Measurements from ENCODE around the gene SETD2. TPM values are rescaled to one million over a fixed set of nuclear protein-coding genes. Genes with fewer than 3 reads are reported as not detected.
"Not testable (repeated sequence)": the region's sequence is repeated elsewhere in the genome, so short reads cannot be mapped to it uniquely, and the experiment has no call there.

Gene SETD2
- total and polyA plus RNA-seq, 2 experiments from 2014 or later = 11.9 to 37.8 TPM

DNA sequence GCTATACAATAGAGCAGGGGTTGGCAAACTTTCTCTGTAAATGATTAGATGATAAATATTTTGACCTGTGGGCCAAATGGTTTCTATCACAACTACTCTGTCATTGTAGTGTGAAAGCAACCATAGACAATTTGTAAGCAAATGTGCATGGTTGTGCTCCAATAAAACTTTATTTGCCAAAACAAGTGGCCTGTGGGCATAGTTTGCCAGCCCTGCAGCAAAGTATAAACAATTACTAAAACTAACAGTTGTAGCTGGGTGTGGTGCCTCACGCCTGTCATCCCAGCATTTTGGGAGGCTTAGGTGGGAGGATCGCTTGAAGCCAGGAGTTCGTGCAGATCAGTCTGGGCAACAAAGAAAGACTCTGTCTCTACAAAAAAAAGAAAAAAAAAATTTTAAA lies 122.8 kb downstream of the SETD2 start:
- H3K36me3 ChIP-seq (replicated peaks; ENCODE audit: insufficient read depth, low read depth) = no peaks in the 10 kb centered on the region

DNA sequence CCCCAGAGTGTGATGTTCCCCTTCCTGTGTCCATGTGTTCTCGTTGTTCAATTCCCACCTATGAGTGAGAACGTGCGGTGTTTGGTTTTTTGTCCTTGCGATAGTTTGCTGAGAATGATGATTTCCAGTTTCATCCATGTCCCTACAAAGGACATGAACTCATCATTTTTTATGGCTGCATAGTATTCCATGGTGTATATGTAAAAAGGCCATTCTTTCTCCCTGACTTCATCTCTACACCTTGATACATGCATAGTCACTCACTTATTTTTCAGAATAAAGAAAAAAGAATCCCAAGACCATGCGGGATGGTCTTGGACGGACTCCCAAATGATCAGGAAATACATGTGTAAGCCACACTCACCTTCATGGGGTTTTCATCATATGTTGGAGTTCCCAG lies 126.6 kb downstream of the SETD2 start:
- 100% methylated on average over 3 of the region's 6 CpGs for whole genome bisulfite sequencing (ENCODE audit: low lambda C conversion rate, missing lambda C conversion rate)

More for the DNA sequence above, 122.8 kb downstream of the SETD2 start:
- Histone ChIP-seq H3K4me2 (no peak overlapping the region), H3K4me1 (ENCODE audit: insufficient read depth) (peaks cover 4% of the 10 kb centered on the region), H3K27me3 (no peaks in the 10 kb centered on the region), H4K20me1 (ENCODE audit: insufficient read depth, poor library complexity, severe bottlenecking) (peaks cover 7% of the 10 kb centered on the region), H3K4me3 (no peak overlapping the region), H2AFZ (no peak overlapping the region), H3K9me3 (ENCODE audit: low read depth) (no peaks in the 10 kb centered on the region), H3K9me2 (replicated peaks; ENCODE audit: insufficient read depth) (no peaks in the 10 kb centered on the region), H3K79me2 (peaks cover 16% of the 10 kb centered on the region), H3K27ac (no peak overlapping the region)
- DNase-seq (ENCODE audit: low spot score) = no peak
- TF ChIP-seq EZH2phosphoT487 (IDR thresholded peaks at IDR 0.05; ENCODE audit: low read depth, severe bottlenecking, unreplicated experiment) (no peak), EZH2 (IDR thresholded peaks at IDR 0.05; ENCODE audit: borderline replicate concordance) (no peak)
- TF ChIP-seq, protein P1, sequence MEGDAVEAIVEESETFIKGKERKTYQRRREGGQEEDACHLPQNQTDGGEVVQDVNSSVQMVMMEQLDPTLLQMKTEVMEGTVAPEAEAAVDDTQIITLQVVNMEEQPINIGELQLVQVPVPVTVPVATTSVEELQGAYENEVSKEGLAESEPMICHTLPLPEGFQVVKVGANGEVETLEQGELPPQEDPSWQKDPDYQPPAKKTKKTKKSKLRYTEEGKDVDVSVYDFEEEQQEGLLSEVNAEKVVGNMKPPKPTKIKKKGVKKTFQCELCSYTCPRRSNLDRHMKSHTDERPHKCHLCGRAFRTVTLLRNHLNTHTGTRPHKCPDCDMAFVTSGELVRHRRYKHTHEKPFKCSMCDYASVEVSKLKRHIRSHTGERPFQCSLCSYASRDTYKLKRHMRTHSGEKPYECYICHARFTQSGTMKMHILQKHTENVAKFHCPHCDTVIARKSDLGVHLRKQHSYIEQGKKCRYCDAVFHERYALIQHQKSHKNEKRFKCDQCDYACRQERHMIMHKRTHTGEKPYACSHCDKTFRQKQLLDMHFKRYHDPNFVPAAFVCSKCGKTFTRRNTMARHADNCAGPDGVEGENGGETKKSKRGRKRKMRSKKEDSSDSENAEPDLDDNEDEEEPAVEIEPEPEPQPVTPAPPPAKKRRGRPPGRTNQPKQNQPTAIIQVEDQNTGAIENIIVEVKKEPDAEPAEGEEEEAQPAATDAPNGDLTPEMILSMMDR (IDR thresholded peaks at IDR 0.05; ENCODE audit: poor library complexity) = no peak
- 94% methylated on average over 3 of the region's 3 CpGs for WGBS (ENCODE audit: low lambda C conversion rate, missing lambda C conversion rate)

DNA sequence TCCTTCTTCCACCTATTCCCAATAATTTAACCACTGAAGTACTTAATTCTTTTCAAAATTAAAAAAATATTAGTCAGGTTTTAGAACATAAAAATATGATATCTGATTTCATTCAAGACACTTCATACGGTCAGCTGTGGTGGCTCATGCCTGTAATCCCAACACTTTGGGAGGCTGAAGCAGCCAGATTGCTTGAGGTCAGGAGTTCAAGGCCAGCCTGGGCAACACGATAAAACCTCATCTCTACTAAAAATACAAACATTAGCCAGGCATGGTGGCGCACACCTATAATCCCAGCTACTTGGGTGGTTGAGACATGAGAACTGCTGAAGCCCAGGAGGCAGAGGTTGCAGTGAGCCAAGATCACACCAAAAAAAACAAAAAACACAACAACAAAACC lies 127.8 kb downstream of the SETD2 start:
- Histone ChIP-seq H2AFZ (no peak overlapping the region), H3K9me3 (ENCODE audit: low read depth) (no peaks in the 10 kb centered on the region), H3K79me2 (peaks cover 4% of the 10 kb centered on the region), H3K4me1 (ENCODE audit: insufficient read depth) (peaks cover 9% of the 10 kb centered on the region), H3K4me3 (no peak overlapping the region), H3K36me3 (replicated peaks; ENCODE audit: insufficient read depth, low read depth) (no peaks in the 10 kb centered on the region), H3K4me2 (peak overlapping the region; percentile 7), H3K9me2 (replicated peaks; ENCODE audit: insufficient read depth) (no peaks in the 10 kb centered on the region), H4K20me1 (ENCODE audit: insufficient read depth, poor library complexity, severe bottlenecking) (peaks cover 15% of the 10 kb centered on the region), H3K27me3 (no peaks in the 10 kb centered on the region), H3K27ac (peak overlapping the region; percentile 13)
- WGBS (ENCODE audit: low lambda C conversion rate, missing lambda C conversion rate) = 51% methylated on average over 3 of the region's 3 CpGs
- no peak for DNase-seq (ENCODE audit: low spot score)
- TF ChIP-seq EZH2phosphoT487 (IDR thresholded peaks at IDR 0.05; ENCODE audit: low read depth, severe bottlenecking, unreplicated experiment) (no peak), EZH2 (IDR thresholded peaks at IDR 0.05; ENCODE audit: borderline replicate concordance) (no peak)
- TF ChIP-seq, protein P1 (IDR thresholded peaks at IDR 0.05; ENCODE audit: poor library complexity) = no peak

More for the DNA sequence above, 126.6 kb downstream of the SETD2 start:
- peaks cover 15% of the 10 kb centered on the region for H4K20me1 ChIP-seq (ENCODE audit: insufficient read depth, poor library complexity, severe bottlenecking)
- H3K4me1 ChIP-seq (ENCODE audit: insufficient read depth); H3K4me3 ChIP-seq; H3K9me2 ChIP-seq (replicated peaks; ENCODE audit: insufficient read depth); DNase-seq (ENCODE audit: low spot score); H3K36me3 ChIP-seq (replicated peaks; ENCODE audit: insufficient read depth, low read depth); H3K27ac ChIP-seq; H3K9me3 ChIP-seq (ENCODE audit: low read depth); H3K79me2 ChIP-seq; H2AFZ ChIP-seq; H3K27me3 ChIP-seq; H3K4me2 ChIP-seq: not testable (repeated sequence)

DNA sequence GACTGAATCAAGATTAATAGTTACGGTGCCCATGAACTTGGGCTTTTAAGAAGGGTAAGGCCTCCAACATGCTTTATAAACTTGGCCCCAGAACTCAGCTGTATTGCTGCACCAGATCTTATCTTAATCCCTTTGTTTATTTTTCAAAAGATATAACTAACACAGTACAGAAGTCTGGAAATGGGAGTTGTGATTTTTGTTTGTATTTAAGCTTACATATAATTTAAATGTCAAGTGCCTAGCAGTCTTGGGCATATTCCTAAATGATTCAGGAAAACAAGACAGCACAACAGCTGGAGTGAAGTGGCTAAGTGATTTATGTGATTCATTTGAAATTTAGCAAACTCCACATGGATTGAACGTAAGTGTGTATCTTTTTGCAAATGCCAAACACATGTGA lies 128.3 kb downstream of the SETD2 start:
- H3K9me2 ChIP-seq (replicated peaks; ENCODE audit: insufficient read depth) = no peaks in the 10 kb centered on the region
- peaks cover 15% of the 10 kb centered on the region for H4K20me1 ChIP-seq (ENCODE audit: insufficient read depth, poor library complexity, severe bottlenecking)
- no peaks in the 10 kb centered on the region for H3K36me3 ChIP-seq (replicated peaks; ENCODE audit: insufficient read depth, low read depth)
- H3K4me2 ChIP-seq = peak overlapping the region; percentile 7
- H3K4me3 ChIP-seq = no peak overlapping the region
- peaks cover 4% of the 10 kb centered on the region for H3K79me2 ChIP-seq
- peak overlapping the region; percentile 13 for H3K27ac ChIP-seq
- H3K9me3 ChIP-seq (ENCODE audit: low read depth) = no peaks in the 10 kb centered on the region
- 37% methylated on average over 2 of the region's 2 CpGs for WGBS (ENCODE audit: low lambda C conversion rate, missing lambda C conversion rate)
- H3K27me3 ChIP-seq = no peaks in the 10 kb centered on the region
- no peak for TF ChIP-seq EZH2phosphoT487 (IDR thresholded peaks at IDR 0.05; ENCODE audit: low read depth, severe bottlenecking, unreplicated experiment)
- no peak for TF ChIP-seq EZH2 (IDR thresholded peaks at IDR 0.05; ENCODE audit: borderline replicate concordance)
- TF ChIP-seq, protein P1 (IDR thresholded peaks at IDR 0.05; ENCODE audit: poor library complexity) = no peak
- peaks cover 9% of the 10 kb centered on the region for H3K4me1 ChIP-seq (ENCODE audit: insufficient read depth)
- no peak for DNase-seq (ENCODE audit: low spot score)
- no peak overlapping the region for H2AFZ ChIP-seq
